Adrenal gland (tissue), 12 donors: Measurements from ENCODE around the gene L3MBTL3. TPM values are rescaled to one million over a fixed set of nuclear protein-coding genes. Genes with fewer than 3 reads are reported as not detected.

Experiments used
- DNase-seq, 7 donors: peaks; one replicate each; pipeline ENCODE4 v3.0.0-alpha.2; 2019 to 2020
- H3K27ac ChIP-seq, 5 donors: fragments of 200-600 bp; sonication (generic) in 4 of 5; 1 replicate in 3 of 5; 2 replicates in 2 of 5; pipeline versions ENCODE4 v1.5.1 to v1.8.0; 2016 to 2020; ENCODE audit warnings: mild to moderate bottlenecking in 1 of 5
- H3K27me3 ChIP-seq: fragments of 200-600 bp; 2 replicates; pipeline ENCODE4 v1.8.0; 2021
- H3K36me3 ChIP-seq, 2 donors: fragments of 200-600 bp; replicated peaks in 1 of 2; 1 replicate in 1 of 2; 2 replicates in 1 of 2; pipeline versions ENCODE4 v1.5.1 to v1.8.0; 2018 to 2022
- H3K4me1 ChIP-seq, 2 donors: fragments of 200-600 bp; replicated peaks in 1 of 2; 1 replicate in 1 of 2; 2 replicates in 1 of 2; pipeline versions ENCODE4 v1.5.1 to v1.8.0; 2018 to 2021
- H3K4me3 ChIP-seq, 4 donors: fragments of 200-600 bp; sonication (generic) in 3 of 4; one replicate each; pipeline ENCODE4 v1.5.1; 2016 to 2018
- H3K9me3 ChIP-seq, 3 donors: fragments of 200-600 bp; sonication (generic) in 1 of 3; replicated peaks in 1 of 3; 1 replicate in 2 of 3; 2 replicates in 1 of 3; pipeline versions ENCODE4 v1.5.1 to v1.8.0; 2016 to 2021
- CTCF ChIP-seq, 6 experiments: fragments of 450-650 bp in 4 of 6; fragments of 200-600 bp in 2 of 6; sonication (generic) in 1 of 6; IDR thresholded peaks; 1 replicate in 5 of 6; 2 replicates in 1 of 6; pipeline versions ENCODE4 v1.5.1 to v1.8.0; 2016 to 2021; ENCODE audit warnings: antibody characterized with exemption in 6 of 6, mild to moderate bottlenecking in 2 of 6, moderate library complexity in 1 of 6
- POLR2A ChIP-seq, 2 donors: fragments of 450-650 bp; IDR thresholded peaks; one replicate each; pipeline ENCODE4 v1.6.1; 2017; ENCODE audit warnings: antibody characterized with exemption in 2 of 2, mild to moderate bottlenecking in 2 of 2, moderate library complexity in 1 of 2
- WGBS, 4 donors: extraction: QIAGEN DNeasy Blood & Tissue Kit in 2 of 4; methylation state at CpG; one replicate each; pipeline versions ENCODE4 v1.1.5 to v1.1.7; 2013 to 2017; 5-methylcytosine and 5-hydroxymethylcytosine counted together
- intact Hi-C, 2 donors: fragments of 100-400 bp; cut with DNase I; formaldehyde crosslinking; loops; one replicate each; pipeline versions ENCODE4 v1.14.1 to v1.15.0; 2022 to 2023
- polyA plus RNA-seq, 3 donors: library from polyadenylated mRNA; stranded (reverse); fragments of 200-250 nt in 2 of 3; fragments of 350-450 nt in 1 of 3; fragmentation: Illumina TruSeq in 1 of 3; extraction: RNeasy Lipid Tissue Mini Kit (QIAGEN cat#74804) in 1 of 3; gene quantifications; one replicate each; pipeline ENCODE4 v1.2.3, GENCODE V29; 2013 to 2014
- total RNA-seq, 9 donors: library from RNA; depleted of rRNA in 4 of 9; stranded (reverse); fragments of >200 nt in 4 of 9; fragments of 120-200 nt in 1 of 9; fragmentation: NEBNext Ultra II Directional in 1 of 9; extraction: Animal tissue kit (Norgen Biotek cat#: 25700) in 1 of 9; gene quantifications; one replicate each; pipeline versions ENCODE4 v1.1.0 to v1.2.4, GENCODE V29; 2013 to 2023
- donor health status: healthy with polysubstance abuse.
- donor health status: Bipolar disorder and iron deficiency.
- donor health status: DM: yes; HTN: yes; CAD: no.
- donor health status: DM: no; HTN: no; CAD: no.
- donor health status: DM: no; HTN: no; CAD: no.
- donor health status: DM: yes; HTN: yes; CAD: no.

Gene L3MBTL3
- total and polyA plus RNA-seq, 12 donors = 7.2 to 32.5 (median 17.3) TPM

- WGBS, 4 donors = 73 to 82% (median 76%) methylated on average over 3 of the region's 3 CpGs
- Histone ChIP-seq H3K9me3 (no peaks in the 10 kb centered on the region), H3K36me3 (no peaks in the 10 kb centered on the region), H3K27me3 (no peaks in the 10 kb centered on the region), H3K4me1 (no peaks in the 10 kb centered on the region), H3K27ac (no peak overlapping the region), H3K4me3 (no peak overlapping the region)
- intact Hi-C loops = no loop called here
- TF ChIP-seq CTCF (IDR thresholded peaks at IDR 0.05) (no peak), POLR2A (IDR thresholded peaks at IDR 0.05) (no peak)
- DNase-seq = no peak
Observed at GRCh38 chr6:129992881-129993280, 25.5 kb upstream of the L3MBTL3 start.

- no peaks in the 10 kb centered on the region for H3K9me3 ChIP-seq
- H3K4me1 ChIP-seq = no peaks in the 10 kb centered on the region
- TF ChIP-seq POLR2A (IDR thresholded peaks at IDR 0.05) (no peak), CTCF (IDR thresholded peaks at IDR 0.05) (no peak)
- H3K4me3 ChIP-seq = no peak overlapping the region
- intact Hi-C loops = no loop called here
- H3K27me3 ChIP-seq = no peaks in the 10 kb centered on the region
- DNase-seq = no peak
- no peaks in the 10 kb centered on the region for H3K36me3 ChIP-seq
- H3K27ac ChIP-seq = no peak overlapping the region
- WGBS, 4 donors = 91 to 95% (median 91%) methylated on average over 4 of the region's 4 CpGs
Observed at GRCh38 chr6:129994410-129994809, 24.0 kb upstream of the L3MBTL3 start.

GRCh38 chr6:129996387-129996786 lies 22.0 kb upstream of the L3MBTL3 start:
- Histone ChIP-seq H3K4me3 (no peak overlapping the region), H3K36me3 (no peaks in the 10 kb centered on the region), H3K4me1 (no peaks in the 10 kb centered on the region), H3K27ac (no peak overlapping the region), H3K27me3 (no peaks in the 10 kb centered on the region), H3K9me3 (no peaks in the 10 kb centered on the region)
- no peak for DNase-seq
- 75 to 85% (median 83%) methylated on average over 6 of the region's 6 CpGs for WGBS, 4 donors
- intact Hi-C loops = no loop called here
- TF ChIP-seq POLR2A (IDR thresholded peaks at IDR 0.05) (no peak), CTCF (IDR thresholded peaks at IDR 0.05) (no peak)

GRCh38 chr6:130000526-130001421 lies 17.6 kb upstream of the L3MBTL3 start:
- no peaks in the 10 kb centered on the region for H3K4me1 ChIP-seq
- H3K4me3 ChIP-seq = no peak overlapping the region
- H3K9me3 ChIP-seq = no peaks in the 10 kb centered on the region
- no peak for TF ChIP-seq CTCF (IDR thresholded peaks at IDR 0.05)
- TF ChIP-seq POLR2A (IDR thresholded peaks at IDR 0.05) = no peak
- WGBS, 4 donors = 61 to 76% (median 74%) methylated on average over 4 of the region's 4 CpGs
- no peaks in the 10 kb centered on the region for H3K27me3 ChIP-seq
- DNase-seq = no peak
- no peaks in the 10 kb centered on the region for H3K36me3 ChIP-seq
- no peak overlapping the region for H3K27ac ChIP-seq
- intact Hi-C loops = no loop called here
